Activated CD4-positive, alpha-beta T cell treated with anti-CD3 and anti-CD28 coated beads, Interleukin-2, Interleukin-4, amounts not matched to agents 100 ng/mL and 50 ng/mL, durations not matched to agents 16 hours and 8 hours (primary cell): ENCODE measurements around the gene ANLN.
"Not testable (repeated sequence)": the region's sequence is repeated elsewhere in the genome, so short reads cannot be mapped to it uniquely, and the experiment has no call there.

Experiments used
- DNase-seq: peaks from one replicate; pipeline ENCODE4 v3.0.0-alpha.2; 2020; ENCODE audit warnings: low spot score

Gene ANLN

DNA sequence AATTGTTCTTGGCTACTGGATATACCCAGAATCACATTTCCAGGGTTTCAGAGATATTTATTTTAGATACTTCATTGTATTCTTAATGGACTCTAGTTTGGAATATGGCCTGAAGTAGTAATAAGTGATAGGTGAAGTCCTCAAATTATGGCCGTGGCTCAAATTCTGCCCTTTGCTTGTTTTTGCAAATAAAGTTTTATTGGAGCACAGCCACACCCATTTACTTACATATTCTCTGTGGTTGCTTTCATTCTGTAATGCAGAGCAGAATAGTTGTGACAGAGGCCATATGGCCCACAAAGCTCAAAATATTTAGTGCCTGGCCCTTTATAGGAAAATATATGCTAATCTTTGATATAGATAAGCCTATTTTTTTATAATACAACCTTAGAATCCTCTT lies 19.5 kb downstream of the ANLN start:
- no peak for DNase-seq

DNA sequence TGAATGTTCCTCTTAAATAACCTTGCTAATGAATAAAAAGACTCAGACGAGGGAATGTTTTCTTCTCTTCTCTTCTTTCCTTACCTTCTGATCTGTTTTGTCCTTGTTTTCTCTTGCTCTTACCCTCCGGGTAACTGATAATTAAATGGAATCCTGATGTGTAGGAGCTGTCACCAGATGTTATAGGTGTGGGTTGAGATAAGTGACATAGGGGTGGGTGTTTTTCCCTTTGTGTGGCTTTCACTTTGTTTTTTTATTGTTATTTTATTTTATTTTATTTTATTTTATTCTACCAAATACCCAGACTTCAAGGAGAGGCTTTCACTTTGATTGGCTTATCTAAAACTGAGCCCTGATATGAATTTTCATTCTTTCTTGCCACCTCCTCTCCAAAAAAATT lies 25.5 kb downstream of the ANLN start:
- DNase-seq = no peak

DNA sequence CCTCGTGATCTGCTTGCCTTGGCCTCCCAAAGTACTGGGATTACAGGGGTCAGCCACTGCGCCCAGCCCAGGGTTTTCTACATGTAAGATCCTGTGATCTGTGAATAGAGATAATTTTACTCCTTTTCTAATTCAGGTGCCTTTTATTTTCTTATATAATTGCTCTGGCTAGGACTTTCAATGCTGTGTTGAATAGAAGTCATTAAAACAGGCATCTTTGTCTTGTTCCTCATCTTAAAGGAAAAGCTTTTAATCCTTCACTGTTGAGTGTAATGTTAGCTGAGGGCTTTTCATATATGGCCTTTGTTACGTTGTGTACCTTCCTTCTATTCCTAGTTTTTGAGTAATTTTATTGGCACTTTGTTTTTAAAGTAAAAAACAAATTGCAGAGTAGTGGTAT lies 26.6 kb downstream of the ANLN start:
- no peak for DNase-seq

DNA sequence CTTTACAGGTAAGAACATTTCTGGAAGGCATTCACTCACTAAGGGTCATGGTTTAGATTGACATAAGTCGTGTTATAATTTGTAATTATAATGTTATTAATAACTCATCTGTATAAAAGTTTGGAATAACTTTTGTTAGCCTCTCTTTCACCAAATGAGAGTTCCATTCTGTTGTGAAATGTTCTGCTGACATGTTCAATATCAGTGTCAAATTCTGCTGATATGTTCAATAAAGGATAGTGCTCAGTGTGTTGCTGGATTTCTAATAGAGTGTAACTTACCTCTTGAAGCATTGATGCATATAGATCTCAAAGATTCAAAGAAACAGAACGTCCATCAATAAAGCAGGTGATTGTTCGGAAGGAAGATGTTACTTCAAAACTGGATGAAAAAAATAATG lies 30.6 kb downstream of the ANLN start:
- no peak for DNase-seq

DNA sequence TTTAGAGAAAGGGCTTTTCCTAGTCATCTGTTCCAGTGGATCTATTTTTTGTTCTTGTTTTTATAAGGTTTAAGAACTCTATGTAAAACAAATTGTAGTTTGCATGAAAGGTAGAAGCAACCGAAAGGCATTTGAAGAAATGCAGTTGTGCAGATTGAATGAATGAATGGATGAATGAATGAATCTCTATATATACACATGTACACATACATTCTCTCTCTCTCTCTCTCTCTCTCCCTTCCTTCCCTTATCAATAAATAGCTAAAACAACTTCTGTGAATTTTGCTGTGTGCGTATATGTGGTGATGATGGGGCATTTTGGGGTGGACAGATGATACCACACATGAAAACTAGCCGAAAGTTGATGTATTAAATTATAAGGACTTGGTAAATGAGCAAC lies 32.4 kb downstream of the ANLN start:
- no peak for DNase-seq

DNA sequence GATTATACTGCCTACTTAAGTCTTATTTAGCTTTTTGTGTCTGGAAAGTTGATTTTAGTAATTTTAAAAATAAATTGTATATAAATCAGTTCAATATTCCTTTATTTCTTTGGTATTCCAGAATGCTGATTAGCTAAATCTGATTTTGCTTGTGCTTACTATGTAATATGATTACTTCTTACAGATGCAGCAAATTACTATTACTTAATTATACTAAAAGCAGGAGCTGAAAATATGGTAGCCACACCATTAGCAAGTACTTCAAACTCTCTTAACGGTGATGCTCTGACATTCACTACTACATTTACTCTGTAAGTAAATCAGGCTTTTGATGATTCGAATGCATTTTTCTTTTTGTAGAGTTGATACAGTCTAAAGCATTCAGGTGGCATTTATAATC lies 34.0 kb downstream of the ANLN start:
- no peak for DNase-seq

DNA sequence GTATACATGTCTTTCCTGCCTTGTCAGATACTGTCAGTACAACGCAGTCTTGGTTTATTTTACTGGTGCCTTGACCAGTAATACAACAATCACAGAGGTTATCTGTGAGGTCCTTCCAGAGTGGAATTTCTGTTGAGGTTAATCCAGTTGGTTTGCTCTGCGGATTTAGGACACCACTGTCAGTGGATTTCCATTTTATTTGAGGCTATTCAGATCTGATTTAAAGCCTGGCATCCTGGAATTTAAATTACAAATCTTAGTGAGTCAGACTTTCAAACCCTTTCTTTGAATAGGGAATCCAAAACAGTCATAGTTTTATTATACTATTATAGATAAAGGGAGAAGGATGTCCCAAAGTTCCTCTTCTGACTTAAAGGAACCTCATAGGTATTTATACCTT lies 40.5 kb downstream of the ANLN start:
- DNase-seq = no peak

DNA sequence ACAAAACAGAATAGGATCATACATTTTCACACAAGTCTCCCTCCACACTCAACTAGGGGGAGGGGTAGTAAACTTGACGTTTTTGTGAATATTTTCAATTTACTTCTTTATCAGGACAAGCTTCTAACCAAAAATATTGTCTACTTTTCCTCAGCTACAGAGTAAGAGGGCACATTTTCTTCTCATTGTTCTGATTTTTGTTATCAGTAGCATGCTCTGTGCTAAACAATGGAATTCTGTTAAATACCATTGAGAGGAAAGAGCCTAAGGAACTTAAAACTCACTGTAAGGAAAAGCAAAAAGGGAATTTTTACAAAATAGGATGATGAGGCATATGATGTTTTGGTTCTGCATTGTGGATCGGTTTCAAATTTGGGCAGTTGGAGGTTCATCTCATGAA lies 41.2 kb downstream of the ANLN start:
- DNase-seq = no peak

DNA sequence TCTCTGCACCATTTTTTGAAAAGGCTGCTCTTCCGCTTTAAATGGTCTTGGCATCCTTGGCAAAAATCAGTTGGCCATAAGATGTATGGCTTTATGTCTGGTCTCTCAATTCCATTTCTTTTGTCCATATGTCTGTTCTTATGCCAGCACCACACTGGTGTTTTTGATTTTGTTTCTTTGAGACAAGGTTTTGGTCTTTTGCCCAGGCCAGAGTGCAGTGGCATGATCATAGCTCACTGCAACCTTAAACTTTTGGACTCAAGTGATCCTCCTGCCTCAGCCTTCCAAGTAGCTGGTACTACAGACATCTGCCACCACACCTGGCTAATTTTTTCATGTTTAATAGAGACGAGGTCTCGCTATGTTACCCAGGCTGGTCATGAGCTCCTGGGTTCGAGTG lies 48.5 kb downstream of the ANLN start:
- no peak for DNase-seq

DNA sequence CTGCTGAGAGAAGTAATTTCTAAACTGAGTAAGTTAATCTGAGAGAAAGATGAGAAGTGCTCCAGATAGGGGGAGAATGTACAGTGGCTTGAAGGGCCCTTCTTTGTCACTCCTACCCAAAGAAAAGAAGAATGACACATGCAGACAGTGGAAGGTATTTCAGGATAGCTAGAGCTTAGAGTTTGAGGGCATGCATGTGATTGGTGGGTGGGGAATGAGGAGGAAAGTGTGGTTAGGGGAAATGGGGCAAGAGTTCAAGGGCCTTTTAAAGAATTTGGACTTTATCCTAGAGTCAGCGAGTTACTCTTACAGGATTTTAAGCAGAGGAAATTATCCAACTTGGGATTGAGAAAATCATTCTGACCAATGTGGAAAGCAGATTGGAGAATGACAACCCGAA lies 50.0 kb downstream of the ANLN start:
- DNase-seq = no peak

DNA sequence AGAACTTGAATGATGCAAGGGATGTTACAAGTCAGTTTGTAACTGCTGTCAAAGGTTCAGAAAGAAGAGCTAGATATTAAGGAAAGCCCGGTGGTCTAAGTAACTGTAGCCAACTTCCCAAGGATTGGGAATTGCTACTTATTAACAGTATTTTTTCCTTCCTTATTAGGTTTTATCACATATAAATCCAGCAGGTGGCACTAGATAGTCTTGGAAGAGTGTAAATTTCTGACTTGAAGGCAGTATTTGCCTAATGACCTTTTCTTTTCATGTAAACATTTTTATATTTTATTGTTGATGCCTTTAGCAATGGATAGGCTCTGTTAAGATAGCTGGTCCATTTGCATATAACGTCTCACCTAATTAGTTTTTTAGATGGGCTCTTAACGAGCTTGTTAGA lies 51.2 kb downstream of the ANLN start:
- DNase-seq = no peak

DNA sequence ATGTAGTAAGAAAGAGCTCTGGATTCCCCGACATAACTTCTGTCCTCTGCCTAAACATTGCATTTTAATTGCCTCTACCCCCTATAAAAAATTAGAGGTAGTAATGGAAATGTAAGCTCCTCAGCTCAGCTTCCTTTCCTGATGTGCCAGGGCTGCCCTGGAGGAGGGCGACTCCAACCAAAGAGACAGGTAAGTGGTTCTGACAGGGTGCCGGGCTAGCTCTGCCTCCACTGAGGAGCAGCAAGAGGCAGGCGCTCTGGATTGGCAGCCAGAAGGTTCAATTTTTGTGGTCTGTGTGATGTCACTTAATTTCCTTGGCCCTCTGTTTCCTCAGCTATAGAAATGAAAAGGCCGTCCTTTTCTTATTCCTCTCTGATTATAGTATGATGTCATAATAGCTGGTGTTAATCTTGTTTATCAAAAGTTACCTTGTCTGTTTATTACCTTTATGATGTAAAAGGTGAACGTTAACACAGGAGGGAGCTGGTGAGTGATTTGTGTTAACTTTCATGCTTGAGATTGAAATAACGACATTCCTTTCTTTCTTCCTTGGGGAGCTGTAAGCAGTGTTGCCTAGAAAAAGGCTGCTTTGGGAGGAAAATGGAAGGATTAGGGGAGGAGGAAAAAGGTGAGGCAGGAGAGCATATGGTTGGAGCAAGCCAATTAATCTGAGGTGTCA lies 51.8 kb downstream of the ANLN start:
- DNase-seq = no peak

DNA sequence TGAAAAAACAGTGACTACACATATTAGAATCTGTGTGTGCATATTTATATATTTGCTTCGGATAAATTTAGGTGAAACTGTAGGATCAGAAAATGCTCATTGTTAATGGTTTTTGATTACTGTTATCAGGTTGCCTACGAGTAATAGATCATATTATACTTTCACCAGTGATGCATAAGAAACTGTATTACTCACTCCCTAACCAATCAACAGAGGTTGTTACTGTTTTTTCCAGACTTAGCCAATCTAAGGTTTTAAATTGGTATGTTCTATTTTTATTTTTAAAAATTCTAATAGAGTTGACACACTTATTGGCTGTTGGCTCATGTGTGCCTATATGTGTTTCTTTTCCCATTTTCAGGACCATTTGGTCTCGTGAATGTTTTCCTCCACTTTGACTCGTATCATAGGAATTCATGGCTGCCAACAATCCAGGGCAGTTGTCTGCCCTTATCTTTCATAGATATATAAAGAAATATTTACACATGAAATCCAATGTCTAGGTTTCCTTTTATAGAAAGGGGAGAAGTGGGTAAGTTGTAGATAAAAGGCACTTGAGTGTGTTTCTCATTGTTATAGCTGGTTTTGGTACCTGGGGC lies 59.2 kb downstream of the ANLN start:
- DNase-seq = no peak

DNA sequence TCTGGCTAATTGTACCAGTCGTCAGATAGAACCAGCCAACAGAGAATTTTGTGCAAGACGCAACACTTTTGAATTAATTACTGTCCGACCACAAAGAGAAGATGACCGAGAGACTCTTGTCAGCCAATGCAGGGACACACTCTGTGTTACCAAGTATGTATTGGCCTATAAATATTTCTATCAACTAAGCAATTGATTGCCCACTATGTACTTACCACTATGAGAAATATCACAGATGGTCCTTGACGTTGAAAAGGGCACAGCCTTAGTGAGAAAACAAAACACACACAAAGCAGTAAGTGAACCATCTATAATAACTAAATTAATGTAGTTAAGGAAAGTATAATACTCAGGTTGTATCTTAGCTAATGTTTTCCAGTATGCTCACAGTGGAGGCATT lies 60.0 kb downstream of the ANLN start:
- no peak for DNase-seq

DNA sequence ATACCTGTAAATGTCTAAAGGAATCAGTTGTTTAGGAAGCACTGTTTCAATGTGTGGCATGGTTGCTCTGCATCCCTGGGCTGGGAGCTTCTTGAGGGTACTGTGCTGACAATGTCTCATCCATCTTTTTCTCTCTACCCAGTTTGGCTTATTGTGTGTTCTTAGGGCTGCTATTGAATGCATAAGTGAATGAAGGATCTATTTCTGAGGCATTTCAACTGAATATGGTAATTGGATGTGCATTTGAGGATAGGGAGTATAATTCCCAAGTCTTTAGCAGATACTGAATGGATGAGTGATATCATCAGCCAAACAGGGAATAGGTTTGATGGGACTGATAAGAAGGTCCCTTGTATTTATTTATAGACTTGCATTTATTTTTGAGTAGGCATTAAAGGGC lies 64.1 kb downstream of the ANLN start:
- no peak for DNase-seq

DNA sequence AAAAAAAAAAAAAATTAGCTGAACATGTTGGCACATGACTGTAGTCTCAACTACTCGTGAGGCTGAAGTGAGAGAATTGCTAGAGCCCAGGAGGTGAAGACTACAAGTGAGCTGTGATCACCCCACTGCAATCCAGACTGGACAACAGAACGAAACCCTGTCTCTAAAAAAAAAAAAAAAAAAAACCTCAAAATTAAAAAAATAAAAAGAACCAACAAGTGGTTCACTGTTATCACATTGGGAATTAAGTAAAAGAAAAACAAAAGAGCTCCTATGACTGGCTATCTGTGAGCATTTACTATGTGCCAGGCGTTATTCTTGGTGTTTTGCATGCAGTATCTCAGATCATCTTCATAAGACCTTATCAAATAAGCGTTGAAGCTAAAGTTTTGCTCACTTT lies 66.0 kb downstream of the ANLN start:
- DNase-seq = no peak

DNA sequence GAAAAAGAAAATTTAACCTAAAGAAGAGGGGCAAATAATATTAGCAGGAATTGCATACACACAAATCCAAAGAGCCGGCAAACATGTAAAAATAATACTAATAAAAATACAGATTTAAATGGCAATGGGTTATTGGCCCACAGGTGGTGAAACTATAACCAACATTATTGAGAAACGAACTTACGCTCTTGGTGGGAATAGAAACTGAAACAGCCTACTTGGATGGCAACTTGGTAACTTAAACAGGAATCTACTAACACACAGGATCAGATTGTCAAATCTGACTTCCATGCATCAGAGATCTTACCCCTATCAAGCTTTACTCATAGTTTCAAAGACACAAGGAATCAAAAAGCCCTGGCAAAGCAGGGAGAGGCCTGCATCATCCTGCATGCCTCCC lies 66.5 kb downstream of the ANLN start:
- no peak for DNase-seq

DNA sequence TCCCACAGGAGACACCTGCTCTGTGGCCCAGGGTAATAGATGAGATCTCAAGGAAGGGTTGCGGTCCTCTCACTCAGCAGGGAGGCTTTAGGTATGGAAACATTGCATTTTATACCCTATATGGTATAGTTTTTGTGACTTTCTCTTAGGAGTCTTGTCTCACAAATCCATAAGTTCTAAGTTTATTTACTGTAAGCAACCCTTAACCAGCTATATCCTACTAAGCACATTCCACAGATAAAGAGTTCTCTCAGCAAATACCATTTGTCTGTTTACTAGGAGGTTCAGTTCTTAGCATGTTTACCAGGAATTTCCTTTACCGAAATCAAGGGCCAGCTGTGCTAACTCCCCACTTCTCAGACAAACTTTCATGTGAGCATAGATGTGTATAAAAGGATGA lies 66.9 kb downstream of the ANLN start:
- no peak for DNase-seq

DNA sequence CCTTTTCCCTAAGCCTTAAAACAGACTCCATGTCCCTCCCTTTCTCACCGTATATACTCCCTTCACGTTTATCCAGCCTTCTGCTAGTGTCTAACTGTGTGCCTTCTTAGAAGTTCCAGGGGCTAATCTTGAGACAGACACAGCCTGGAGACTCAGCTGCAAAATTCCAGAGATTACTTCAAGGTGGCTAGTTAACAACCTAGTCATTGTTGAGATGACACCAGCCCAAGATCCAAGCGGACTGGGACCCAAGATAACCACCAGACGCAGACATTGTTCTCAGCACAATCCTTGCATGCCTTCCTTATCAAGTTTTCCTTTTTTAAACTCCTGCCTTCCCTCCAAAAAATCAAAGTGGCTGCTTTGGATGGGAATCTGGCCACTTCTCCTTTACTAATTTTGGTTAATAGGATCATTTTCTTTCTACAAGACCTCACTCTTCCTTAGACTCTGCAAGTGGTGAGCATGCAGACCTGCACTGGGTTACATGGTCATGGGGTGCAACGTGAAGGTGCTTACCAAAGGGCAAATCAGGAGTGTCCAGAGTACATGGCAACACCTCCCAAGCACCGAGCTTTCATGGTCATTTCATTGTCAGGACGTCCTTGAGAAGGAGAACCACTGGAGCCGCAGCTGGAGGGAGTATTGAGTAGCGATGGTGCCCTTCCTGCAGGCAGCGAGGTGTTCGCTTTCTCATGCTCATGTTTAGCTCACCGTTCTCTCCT lies 69.7 kb downstream of the ANLN start:
- no peak for DNase-seq

DNA sequence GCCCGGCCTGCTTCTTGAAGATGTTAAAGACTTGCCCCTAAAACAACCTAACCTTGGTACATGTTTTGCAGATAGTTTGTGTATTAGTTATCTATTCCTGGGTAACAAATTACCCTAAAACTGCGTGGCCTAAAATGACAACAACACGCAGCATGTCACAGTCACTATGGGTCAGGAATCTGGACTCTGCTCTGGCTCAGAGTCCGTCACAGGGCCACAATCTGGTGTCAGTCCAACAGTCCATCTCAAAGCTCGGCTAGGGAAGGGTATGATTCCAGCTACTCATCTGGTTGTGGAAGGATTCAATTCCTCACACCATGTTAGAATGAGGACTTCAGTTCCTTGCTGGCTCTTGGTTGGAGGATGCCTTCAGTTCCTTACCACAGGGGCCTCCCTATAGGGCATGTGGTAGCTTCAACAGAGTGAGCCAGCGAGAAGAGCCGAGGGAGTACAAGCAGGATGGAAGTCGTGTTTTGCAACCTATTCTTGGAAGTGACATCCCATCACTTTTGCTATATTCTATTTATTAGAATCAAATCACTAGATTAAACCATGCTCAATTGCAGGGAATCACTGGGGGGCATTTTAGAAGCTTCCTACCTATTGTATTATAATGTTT lies 71.3 kb downstream of the ANLN start:
- no peak for DNase-seq

DNA sequence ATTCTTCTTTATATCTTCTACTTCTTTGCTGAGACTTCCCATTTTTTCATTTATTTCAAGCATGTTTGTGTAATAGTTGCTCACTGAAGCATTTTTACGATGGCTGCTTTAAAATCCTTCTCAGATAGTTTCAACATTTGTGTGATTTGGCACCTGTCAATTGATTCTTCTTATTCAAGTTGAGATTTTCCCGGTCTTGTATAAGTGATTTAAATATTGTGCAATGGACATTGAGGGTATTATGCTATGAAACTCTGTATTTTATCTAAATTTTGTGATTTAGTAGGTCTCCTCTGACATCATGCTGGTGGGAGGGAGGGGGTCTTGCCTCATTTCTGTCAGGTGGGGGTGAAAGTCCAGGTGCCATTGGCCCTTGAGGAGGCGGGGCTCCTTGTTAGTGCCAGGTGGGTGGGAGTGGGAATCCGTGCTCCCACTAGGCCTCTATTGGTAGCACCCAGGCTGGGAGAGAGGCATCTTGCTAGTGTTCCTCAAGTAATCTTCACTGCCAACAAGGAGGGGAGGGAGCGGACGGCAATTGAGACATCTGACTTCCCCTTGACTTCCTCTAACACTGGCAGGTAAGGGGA lies 73.0 kb downstream of the ANLN start:
- no peak for DNase-seq

DNA sequence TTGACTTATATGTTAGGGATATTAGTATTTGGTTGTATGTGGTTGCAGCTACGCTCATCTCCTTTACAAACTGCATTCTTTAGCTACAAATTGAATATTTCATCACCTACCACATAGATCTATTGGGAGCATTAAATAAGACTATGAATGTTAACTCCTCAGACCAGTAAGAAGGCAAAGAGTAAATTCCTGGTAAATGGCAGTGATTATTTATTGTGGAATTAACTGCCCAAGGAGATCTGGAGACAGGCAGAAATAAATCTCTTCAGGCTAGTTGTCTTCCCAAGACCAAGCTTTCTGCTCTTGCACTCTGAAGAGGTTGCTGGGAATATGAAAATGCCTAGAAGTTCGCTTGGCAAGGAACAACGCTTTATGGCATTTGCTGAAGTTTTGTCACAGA lies 74.6 kb downstream of the ANLN start:
- DNase-seq = no peak

DNA sequence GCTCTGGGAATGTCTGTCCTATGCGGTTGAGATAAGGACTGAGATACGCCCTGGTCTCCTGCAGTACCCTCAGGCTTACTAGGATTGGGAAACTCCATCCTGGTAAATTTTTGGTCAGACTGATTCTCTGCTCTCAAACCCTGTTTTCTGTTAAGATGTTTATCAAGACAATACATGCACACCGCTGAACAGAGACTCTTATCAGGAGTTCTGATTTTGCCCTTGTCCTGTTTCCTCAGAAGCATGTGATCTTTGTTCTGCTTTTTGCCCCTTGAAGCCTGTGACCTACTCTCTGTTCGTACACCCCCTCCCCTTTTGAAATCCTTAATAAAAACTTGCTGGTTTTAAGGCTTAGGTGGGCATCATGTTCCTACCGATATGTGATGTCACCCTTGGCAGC lies 76.3 kb downstream of the ANLN start:
- DNase-seq = not testable (repeated sequence)
